DLD1 (cell line): ENCODE measurements around the gene HELZ2.
"Not testable (repeated sequence)": the region's sequence is repeated elsewhere in the genome, so short reads cannot be mapped to it uniquely, and the experiment has no call there.

ENCODE experiments used
- in situ Hi-C: cut with HindIII; loops from 2 replicates; pipeline ENCODE4 v1.10.0; 2017; ENCODE audit warnings: low sequenced_read_pairs

Gene HELZ2

GRCh38 chr20:63579017-63579694, 5.1 kb upstream of the HELZ2 start:
- in situ Hi-C loops, result no loop called here

GRCh38 chr20:63578224-63579016, 4.4 kb upstream of the HELZ2 start:
- in situ Hi-C loops, result no loop called here

GRCh38 chr20:63577317-63577894, 3.4 kb upstream of the HELZ2 start:
- in situ Hi-C loops, result no loop called here

- in situ Hi-C loops, result no loop called here
These were observed 2.3 kb upstream of the HELZ2 start for GRCh38 chr20:63576311-63576710.

GRCh38 chr20:63574829-63575743, 1.0 kb upstream of the HELZ2 start:
- in situ Hi-C loops, result no loop called here

GRCh38 chr20:63573647-63574131, 350 bp downstream of the HELZ2 start:
- in situ Hi-C loops, result no loop called here

- in situ Hi-C loops, result no loop called here
These were observed 1.0 kb downstream of the HELZ2 start for GRCh38 chr20:63572788-63573646.

GRCh38 chr20:63572071-63572787, 1.8 kb downstream of the HELZ2 start:
- in situ Hi-C loops, result no loop called here

GRCh38 chr20:63571087-63571478, 3.0 kb downstream of the HELZ2 start:
- in situ Hi-C loops, result not testable (repeated sequence)

GRCh38 chr20:63570281-63571086, 3.6 kb downstream of the HELZ2 start:
- in situ Hi-C loops, result no loop called here

GRCh38 chr20:63568986-63569949, 4.8 kb downstream of the HELZ2 start:
- in situ Hi-C loops, result no loop called here

GRCh38 chr20:63568170-63568981, 5.7 kb downstream of the HELZ2 start:
- in situ Hi-C loops, result no loop called here

- in situ Hi-C loops, result no loop called here
These were observed 6.5 kb downstream of the HELZ2 start for GRCh38 chr20:63567386-63568169.

- in situ Hi-C loops, result no loop called here
These were observed 7.0 kb downstream of the HELZ2 start for GRCh38 chr20:63567136-63567385.

GRCh38 chr20:63566395-63567135, 7.5 kb downstream of the HELZ2 start:
- in situ Hi-C loops, result no loop called here
